Nephron (organoid): Measurements from ENCODE around the gene OLA1.
"Not testable (repeated sequence)": the region's sequence is repeated elsewhere in the genome, so short reads cannot be mapped to it uniquely, and the experiment has no call there.

Experiments used
- H3K27ac Mint-ChIP-seq, 3 experiments: 2 replicates each; pipeline ENCODE4 v1.8.0; 2020; ENCODE audit warnings: mixed read lengths in 3 of 3, mild to moderate bottlenecking in 2 of 3, moderate library complexity in 1 of 3
- H3K27me3 Mint-ChIP-seq: 2 replicates; pipeline ENCODE4 v1.8.0; 2021; ENCODE audit warnings: low read depth, mild to moderate bottlenecking, moderate library complexity, mixed read lengths
- H3K36me3 Mint-ChIP-seq: 2 replicates; pipeline ENCODE4 v1.8.0; 2020; ENCODE audit warnings: low read depth, mixed read lengths
- H3K4me1 Mint-ChIP-seq: 2 replicates; pipeline ENCODE4 v1.8.0; 2020; ENCODE audit warnings: mixed read lengths
- H3K4me3 Mint-ChIP-seq, 3 experiments: 2 replicates each; pipeline ENCODE4 v1.8.0; 2020; ENCODE audit warnings: mild to moderate bottlenecking in 3 of 3, mixed read lengths in 3 of 3, moderate library complexity in 2 of 3
- H3K9me3 Mint-ChIP-seq: 2 replicates; pipeline ENCODE4 v1.8.0; 2020; ENCODE audit warnings: mixed read lengths
- CTCF ChIP-seq, 3 experiments: fragments of 200-600 bp; sonication (generic); IDR thresholded peaks; one replicate each; pipeline ENCODE4 v1.5.0; 2021; ENCODE audit warnings: antibody characterized with exemption in 3 of 3; ENCODE audit not compliant: unreplicated experiment in 3 of 3

Gene OLA1

GRCh38 chr2:174248187-174248997 is at the start of gene OLA1:
OLA1 (minus strand) TSS chr2:174248532; CDS start chr2:174246815, 1,717 bp downstream.
- H3K4me3 Mint-ChIP-seq = peak within 1 kb of the TSS; percentile 87 to 91 (median 88)
- peaks cover 19% of the 10 kb centered on the region for H3K36me3 Mint-ChIP-seq
- H3K27ac Mint-ChIP-seq = peak within 1 kb of the TSS; percentile 86 to 93 (median 91)
- H3K4me1 Mint-ChIP-seq = peaks cover 12% of the 10 kb centered on the region
- H3K9me3 Mint-ChIP-seq = no peaks in the 10 kb centered on the region
- no peaks in the 10 kb centered on the region for H3K27me3 Mint-ChIP-seq
- TF ChIP-seq CTCF (IDR thresholded peaks at IDR 0.05; ENCODE audit: unreplicated experiment in 3 of 3) = no peak

- Mint-ChIP-seq H3K4me3 (no peak overlapping the region), H3K27ac (no peak overlapping the region), H3K4me1 (no peaks in the 10 kb centered on the region), H3K27me3 (peaks cover 3% of the 10 kb centered on the region), H3K9me3 (peaks cover 19% of the 10 kb centered on the region), H3K36me3 (no peaks in the 10 kb centered on the region)
- TF ChIP-seq CTCF (IDR thresholded peaks at IDR 0.05; ENCODE audit: unreplicated experiment in 3 of 3) = no peak
Observed at GRCh38 chr2:174292908-174293307, 44.6 kb upstream of the OLA1 start.

- Mint-ChIP-seq H3K27me3 (no peaks in the 10 kb centered on the region), H3K4me1 (no peaks in the 10 kb centered on the region), H3K27ac (no peak overlapping the region), H3K36me3 (no peaks in the 10 kb centered on the region), H3K4me3 (no peak overlapping the region), H3K9me3 (peaks cover 8% of the 10 kb centered on the region)
- no peak for TF ChIP-seq CTCF (IDR thresholded peaks at IDR 0.05; ENCODE audit: unreplicated experiment in 3 of 3)
Observed at GRCh38 chr2:174286172-174286571, 37.8 kb upstream of the OLA1 start.

GRCh38 chr2:174282441-174282840 is 34.1 kb upstream of the OLA1 start:
- Mint-ChIP-seq H3K27ac (no peak overlapping the region), H3K36me3 (no peaks in the 10 kb centered on the region), H3K4me1 (no peaks in the 10 kb centered on the region), H3K9me3 (no peaks in the 10 kb centered on the region), H3K27me3 (no peaks in the 10 kb centered on the region), H3K4me3 (no peak overlapping the region)
- TF ChIP-seq CTCF (IDR thresholded peaks at IDR 0.05; ENCODE audit: unreplicated experiment in 3 of 3) = no peak

- no peak overlapping the region for H3K4me3 Mint-ChIP-seq
- H3K4me1 Mint-ChIP-seq = no peaks in the 10 kb centered on the region
- no peaks in the 10 kb centered on the region for H3K9me3 Mint-ChIP-seq
- H3K27me3 Mint-ChIP-seq = no peaks in the 10 kb centered on the region
- TF ChIP-seq CTCF (IDR thresholded peaks at IDR 0.05; ENCODE audit: unreplicated experiment in 3 of 3) = no peak
- no peak overlapping the region for H3K27ac Mint-ChIP-seq
- H3K36me3 Mint-ChIP-seq = no peaks in the 10 kb centered on the region
Observed at GRCh38 chr2:174281736-174282135, 33.4 kb upstream of the OLA1 start.

- Mint-ChIP-seq H3K36me3 (no peaks in the 10 kb centered on the region), H3K27ac (no peak overlapping the region), H3K9me3 (no peaks in the 10 kb centered on the region), H3K4me3 (no peak overlapping the region), H3K27me3 (no peaks in the 10 kb centered on the region), H3K4me1 (no peaks in the 10 kb centered on the region)
- TF ChIP-seq CTCF (IDR thresholded peaks at IDR 0.05; ENCODE audit: unreplicated experiment in 3 of 3) = no peak
Observed at GRCh38 chr2:174280596-174280995, 32.3 kb upstream of the OLA1 start.

- not testable (repeated sequence) for H3K27me3 Mint-ChIP-seq, H3K36me3 Mint-ChIP-seq, H3K4me1 Mint-ChIP-seq, H3K4me3 Mint-ChIP-seq, H3K9me3 Mint-ChIP-seq, H3K27ac Mint-ChIP-seq
Observed at GRCh38 chr2:174270263-174270662, 21.9 kb upstream of the OLA1 start.
